A673 (cell line): ENCODE results near the gene PLCG1. TPM values are rescaled to one million over a fixed set of nuclear protein-coding genes. Genes with fewer than 3 reads are reported as not detected.

ENCODE experiments used
- BruUV-seq: library from RNA; stranded (reverse); fragments of 400-500 nt; replicated peaks from 2 replicates; lab custom pipeline; 2021; lab: Mats Ljungman, UMichigan
- CTCF ChIA-PET: fragments of 300-600 bp; sonication (Branson Sonifier 250); formaldehyde crosslinking; loops from one replicate; lab custom pipeline; 2022; ENCODE audit warnings: antibody characterized with exemption; lab: Charles Lee
- POLR2A ChIA-PET: fragments of 300-600 bp; sonication (Branson Sonifier 250); formaldehyde crosslinking; loops from one replicate; lab custom pipeline; 2022; ENCODE audit warnings: antibody characterized with exemption; ENCODE audit not compliant: low non-redundant PET; lab: Charles Lee
- DNase-seq: peaks from one replicate; pipeline ENCODE4 v3.0.0-alpha.2; 2015; ENCODE audit warnings: low spot score
- H3K27ac ChIP-seq: fragments of 200-600 bp; sonication (generic); 2 replicates; pipeline ENCODE4 v1.5.1; 2016; ENCODE audit warnings: mixed run types, low read depth, mild to moderate bottlenecking, mixed read lengths, antibody characterized with exemption, low read length; ENCODE audit not compliant: poor library complexity, severe bottlenecking
- H3K27me3 ChIP-seq: fragments of 200-600 bp; sonication (generic); replicated peaks from 2 replicates; pipeline ENCODE4 v1.6.1; 2017; ENCODE audit warnings: mixed run types, low read depth, mild to moderate bottlenecking, mixed read lengths, antibody characterized with exemption, low read length; ENCODE audit not compliant: insufficient read depth, poor library complexity
- H3K36me3 ChIP-seq: fragments of 200-600 bp; sonication (generic); 2 replicates; pipeline ENCODE4 v1.6.1; 2016; ENCODE audit warnings: mixed run types, mild to moderate bottlenecking, mixed read lengths, antibody characterized with exemption, low read length; ENCODE audit not compliant: insufficient read depth, poor library complexity, severe bottlenecking
- H3K4me1 ChIP-seq: fragments of 200-600 bp; sonication (generic); 2 replicates; pipeline ENCODE4 v1.6.1; 2017; ENCODE audit warnings: mixed run types, mild to moderate bottlenecking, mixed read lengths, antibody characterized with exemption, low read length; ENCODE audit not compliant: insufficient read depth, poor library complexity, severe bottlenecking
- H3K4me3 ChIP-seq: fragments of 200-600 bp; sonication (generic); 2 replicates; pipeline ENCODE4 v1.5.1; 2016; ENCODE audit warnings: low read depth, mixed run types, mild to moderate bottlenecking, mixed read lengths, low read length; ENCODE audit not compliant: poor library complexity, severe bottlenecking
- H3K9me3 ChIP-seq: fragments of 200-600 bp; sonication (generic); 2 replicates; pipeline ENCODE4 v1.6.1; 2016; ENCODE audit warnings: mixed run types, low read depth, mild to moderate bottlenecking, mixed read lengths, antibody characterized with exemption, low read length; ENCODE audit not compliant: poor library complexity, severe bottlenecking
- EZH2 ChIP-seq: fragments of 200-600 bp; sonication (generic); IDR thresholded peaks from 2 replicates; pipeline ENCODE4 v1.6.1; 2017; ENCODE audit warnings: borderline replicate concordance, low read depth, mild to moderate bottlenecking, mixed read lengths, antibody characterized with exemption, low read length; ENCODE audit not compliant: poor library complexity, severe bottlenecking
- intact Hi-C: fragments of 100-400 bp; cut with micrococcal nuclease; formaldehyde crosslinking; loops from one replicate; pipeline ENCODE4 v1.10.0; 2022; ENCODE audit not compliant: unreplicated experiment
- total RNA-seq: library from RNA; stranded (reverse); gene quantifications from 2 replicates; pipeline ENCODE4 v1.2.3, GENCODE V29; 2021
- TF ChIP-seq, protein P1 (sequence below): fragments of 300-800, 200-600 bp; sonication (generic); conservative IDR thresholded peaks from 2 replicates; pipeline ENCODE4 v1.5.1; 2017; ENCODE audit warnings: low read depth, mild to moderate bottlenecking, antibody characterized with exemption, low read length, moderate library complexity, mixed read lengths

PLCG1 gene
- total RNA-seq, 1 experiment from 2014 or later = 146 TPM

DNA sequence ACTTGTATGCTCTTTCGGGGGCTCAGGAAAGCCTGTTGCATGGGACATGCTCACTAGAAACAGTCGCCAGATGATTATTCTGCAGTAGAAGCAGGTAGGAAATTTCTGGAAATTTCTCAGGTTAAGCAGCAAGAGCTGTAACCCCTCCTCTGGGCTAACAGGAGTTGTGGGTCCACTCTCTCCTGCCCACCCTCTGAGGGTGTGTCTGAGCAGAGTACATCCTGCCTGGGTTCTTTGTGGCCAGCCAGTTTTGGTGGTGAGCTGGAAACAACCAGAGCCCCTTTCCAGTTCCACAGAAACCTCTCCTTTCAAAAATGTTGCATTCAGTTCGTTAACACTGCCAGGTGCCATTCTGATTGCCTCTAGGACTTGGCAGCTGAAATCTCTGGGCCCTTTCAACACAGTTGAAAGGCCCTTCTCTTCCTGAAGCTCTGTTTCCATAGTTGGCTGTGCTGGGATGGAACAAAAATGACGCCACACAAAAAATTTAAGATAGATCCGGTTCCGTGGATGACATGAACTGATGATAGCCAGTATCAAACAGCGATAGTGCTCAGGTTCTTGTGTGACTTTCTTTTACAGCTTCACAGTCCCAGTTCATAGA is 38.5 kb downstream of the PLCG1 start:
- Histone ChIP-seq H3K36me3 (peaks cover 44% of the 10 kb centered on the region), H3K9me3 (no peaks in the 10 kb centered on the region), H3K4me1 (peaks cover 14% of the 10 kb centered on the region), H3K27ac (no peak overlapping the region), H3K4me3 (no peak overlapping the region), H3K27me3 (no peaks in the 10 kb centered on the region)
- POLR2A ChIA-PET = no interaction called here
- TF ChIP-seq, protein P1, sequence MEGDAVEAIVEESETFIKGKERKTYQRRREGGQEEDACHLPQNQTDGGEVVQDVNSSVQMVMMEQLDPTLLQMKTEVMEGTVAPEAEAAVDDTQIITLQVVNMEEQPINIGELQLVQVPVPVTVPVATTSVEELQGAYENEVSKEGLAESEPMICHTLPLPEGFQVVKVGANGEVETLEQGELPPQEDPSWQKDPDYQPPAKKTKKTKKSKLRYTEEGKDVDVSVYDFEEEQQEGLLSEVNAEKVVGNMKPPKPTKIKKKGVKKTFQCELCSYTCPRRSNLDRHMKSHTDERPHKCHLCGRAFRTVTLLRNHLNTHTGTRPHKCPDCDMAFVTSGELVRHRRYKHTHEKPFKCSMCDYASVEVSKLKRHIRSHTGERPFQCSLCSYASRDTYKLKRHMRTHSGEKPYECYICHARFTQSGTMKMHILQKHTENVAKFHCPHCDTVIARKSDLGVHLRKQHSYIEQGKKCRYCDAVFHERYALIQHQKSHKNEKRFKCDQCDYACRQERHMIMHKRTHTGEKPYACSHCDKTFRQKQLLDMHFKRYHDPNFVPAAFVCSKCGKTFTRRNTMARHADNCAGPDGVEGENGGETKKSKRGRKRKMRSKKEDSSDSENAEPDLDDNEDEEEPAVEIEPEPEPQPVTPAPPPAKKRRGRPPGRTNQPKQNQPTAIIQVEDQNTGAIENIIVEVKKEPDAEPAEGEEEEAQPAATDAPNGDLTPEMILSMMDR = no peak
- no peak for TF ChIP-seq EZH2
- CTCF ChIA-PET = interaction anchor here (0.9 kb wide), 1 partner anchor 57 kb away, joined by 3 read pairs; no protein-coding TSS in a partner anchor
- BruUV-seq = no TSS peak
- no peak for DNase-seq
- intact Hi-C loops = no loop called here

DNA sequence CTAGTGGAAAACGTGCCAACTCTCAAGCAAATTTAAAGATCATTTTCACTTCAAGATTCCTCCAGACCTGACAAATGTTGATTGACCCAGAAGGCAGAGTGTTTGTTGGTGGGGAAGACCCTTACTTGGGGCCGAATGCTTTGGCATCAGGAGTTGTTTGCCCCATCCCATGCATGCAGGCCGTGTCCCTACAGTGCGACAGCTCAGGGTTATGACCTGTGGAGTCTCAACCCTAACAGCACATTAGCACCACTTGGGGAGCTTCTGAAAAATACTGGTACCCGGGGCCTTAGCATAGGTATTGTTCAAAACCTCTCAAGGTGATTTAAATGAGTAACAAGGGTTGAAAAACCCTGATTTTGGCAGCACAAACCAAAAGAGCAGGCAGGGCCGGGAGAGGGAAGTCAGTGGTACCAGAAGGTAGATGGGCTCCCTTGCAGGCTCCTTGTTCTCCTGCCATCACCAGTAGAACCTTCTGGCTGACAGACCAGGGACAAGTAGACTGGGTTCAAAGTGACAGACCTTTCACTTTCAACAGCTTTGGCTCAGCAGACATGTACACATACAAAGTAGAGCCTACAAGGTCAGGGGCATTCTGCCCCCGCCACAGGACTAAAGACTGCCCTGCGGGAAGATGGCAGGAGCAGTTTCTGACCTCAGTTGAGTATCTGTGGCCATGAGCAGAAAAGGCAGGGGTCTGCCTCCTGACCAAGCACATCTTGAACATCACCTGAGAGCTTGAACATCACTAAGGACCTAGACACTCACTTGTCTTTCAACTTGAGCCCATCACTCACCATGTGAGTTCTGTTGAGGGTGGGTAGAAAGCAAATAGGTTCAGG is 39.6 kb downstream of the PLCG1 start:
- POLR2A ChIA-PET = no interaction called here

DNA sequence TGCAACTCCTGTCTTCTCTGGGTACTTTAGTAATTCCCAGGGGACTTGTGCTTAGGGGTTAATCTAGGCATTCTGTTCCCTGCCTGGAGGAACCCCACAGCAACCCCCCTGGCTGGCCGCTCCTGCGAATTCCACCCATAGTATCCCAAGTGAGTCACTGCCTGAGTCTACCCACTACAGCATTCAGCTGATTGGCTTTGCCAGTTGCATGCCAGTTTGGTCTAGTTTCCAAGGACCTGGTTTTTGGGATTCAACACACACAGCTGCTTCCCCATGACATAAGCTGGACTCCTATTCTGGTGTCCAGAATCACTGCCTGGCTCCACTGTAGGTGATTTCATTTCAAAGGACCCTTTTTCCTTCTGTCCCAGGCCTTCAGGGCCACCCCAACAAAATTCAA is 40.3 kb downstream of the PLCG1 start:
- CTCF ChIA-PET = no interaction called here
- TF ChIP-seq EZH2 = no peak
- TF ChIP-seq, protein P1 = no peak
- DNase-seq = peak; percentile 43
- Histone ChIP-seq H3K27me3 (no peaks in the 10 kb centered on the region), H3K27ac (no peak overlapping the region), H3K4me3 (no peak overlapping the region), H3K4me1 (peaks cover 14% of the 10 kb centered on the region), H3K36me3 (peaks cover 38% of the 10 kb centered on the region), H3K9me3 (no peaks in the 10 kb centered on the region)
- BruUV-seq = no TSS peak
- intact Hi-C loops = no loop called here
- POLR2A ChIA-PET = no interaction called here

More for the DNA sequence above, 39.6 kb downstream of the PLCG1 start:
- Histone ChIP-seq H3K27me3 (no peaks in the 10 kb centered on the region), H3K27ac (no peak overlapping the region), H3K4me1 (peaks cover 14% of the 10 kb centered on the region), H3K36me3 (peaks cover 44% of the 10 kb centered on the region), H3K4me3 (no peak overlapping the region), H3K9me3 (no peaks in the 10 kb centered on the region)
- DNase-seq = no peak
- intact Hi-C loops = no loop called here
- BruUV-seq = no TSS peak
- CTCF ChIA-PET = no interaction called here
- TF ChIP-seq, protein P1 = no peak
